WTC11 (cell line): ENCODE data around the gene BTBD10. TPM values are rescaled to one million over a fixed set of nuclear protein-coding genes. Genes with fewer than 3 reads are reported as not detected.

Experiments used
- ATAC-seq: fragments of 200-7000 bp; cut with Tn5 transposase; 2 replicates; pipeline ENCODE4 v1.10.0; 2021; ENCODE audit warnings: mild to moderate bottlenecking, moderate library complexity
- CTCF ChIA-PET: fragments of 300-600 bp; sonication (Branson Sonifier 250); formaldehyde crosslinking; loops from one replicate; lab custom pipeline; 2021; ENCODE audit warnings: antibody characterized with exemption; lab: Charles Lee
- POLR2A ChIA-PET: fragments of 350-600 bp; sonication (Branson Sonifier 250); formaldehyde crosslinking; loops from one replicate; lab custom pipeline; 2021; ENCODE audit warnings: antibody characterized with exemption; lab: Charles Lee
- DNase-seq: peaks from one replicate; pipeline ENCODE4 v3.0.0; 2021; ENCODE audit warnings: low spot score
- H3K27ac Mint-ChIP-seq: 2 replicates; pipeline ENCODE4 v1.8.0; 2021; ENCODE audit warnings: mixed read lengths
- H3K27me3 Mint-ChIP-seq: 2 replicates; pipeline ENCODE4 v1.8.0; 2021; ENCODE audit warnings: low read depth, mild to moderate bottlenecking, moderate library complexity, mixed read lengths
- H3K36me3 Mint-ChIP-seq: 2 replicates; pipeline ENCODE4 v1.8.0; 2021; ENCODE audit warnings: mixed read lengths
- H3K4me1 Mint-ChIP-seq: 2 replicates; pipeline ENCODE4 v1.8.0; 2022; ENCODE audit warnings: mixed read lengths
- H3K4me3 Mint-ChIP-seq: 2 replicates; pipeline ENCODE4 v1.8.0; 2021; ENCODE audit warnings: mild to moderate bottlenecking, moderate library complexity, mixed read lengths
- H3K9me3 Mint-ChIP-seq: 2 replicates; pipeline ENCODE4 v1.8.0; 2021; ENCODE audit warnings: mixed read lengths
- CBFB ChIP-seq: sonication (generic); formaldehyde crosslinking; IDR thresholded peaks from 2 replicates; pipeline ENCODE4 v1.8.1; 2022; ENCODE audit warnings: mild to moderate bottlenecking, low read depth, missing genetic modification reagents
- FOXP1 ChIP-seq: sonication (generic); formaldehyde crosslinking; IDR thresholded peaks from 2 replicates; pipeline ENCODE4 v1.8.0; 2022; ENCODE audit warnings: missing genetic modification reagents, mild to moderate bottlenecking, moderate library complexity, borderline replicate concordance
- JAZF1 ChIP-seq: fragments of 250-450 bp; sonication (Bioruptor Pico); IDR thresholded peaks from 2 replicates; pipeline ENCODE4 v1.9.0; 2021; ENCODE audit warnings: moderate library complexity, mild to moderate bottlenecking, inconsistent platforms
- NFYB ChIP-seq: sonication (generic); formaldehyde crosslinking; conservative IDR thresholded peaks from 2 replicates; pipeline ENCODE4 v1.8.0; 2022; ENCODE audit warnings: low read depth, missing genetic modification reagents
- NR1H2 ChIP-seq: sonication (generic); formaldehyde crosslinking; IDR thresholded peaks from 2 replicates; pipeline ENCODE4 v1.9.0; 2021; ENCODE audit warnings: mild to moderate bottlenecking, moderate library complexity, missing genetic modification reagents
- NR3C1 ChIP-seq: sonication (generic); formaldehyde crosslinking; conservative IDR thresholded peaks from 2 replicates; pipeline ENCODE4 v1.8.1; 2023; ENCODE audit warnings: low read depth, mild to moderate bottlenecking, missing genetic modification reagents
- OVOL2 ChIP-seq: fragments of 250-450 bp; sonication (Bioruptor Pico); IDR thresholded peaks from 2 replicates; pipeline ENCODE4 v1.9.0; 2021; ENCODE audit warnings: mild to moderate bottlenecking, borderline replicate concordance
- SMAD4 ChIP-seq: sonication (generic); formaldehyde crosslinking; IDR thresholded peaks from 2 replicates; pipeline ENCODE4 v1.8.0; 2022; ENCODE audit warnings: mild to moderate bottlenecking, missing genetic modification reagents
- TP53 ChIP-seq: sonication (generic); formaldehyde crosslinking; IDR thresholded peaks from 2 replicates; pipeline ENCODE4 v1.8.1; 2023; ENCODE audit warnings: mild to moderate bottlenecking, missing genetic modification reagents
- ZNF219 ChIP-seq: sonication (generic); formaldehyde crosslinking; IDR thresholded peaks from 2 replicates; pipeline ENCODE4 v1.8.0; 2023; ENCODE audit warnings: missing genetic modification reagents, mild to moderate bottlenecking, borderline replicate concordance
- ZNF232 ChIP-seq: sonication (generic); formaldehyde crosslinking; IDR thresholded peaks from 2 replicates; pipeline ENCODE4 v1.8.0; 2022; ENCODE audit warnings: mild to moderate bottlenecking, missing genetic modification reagents
- ZNF263 ChIP-seq: sonication (generic); formaldehyde crosslinking; IDR thresholded peaks from 2 replicates; pipeline ENCODE4 v1.8.1; 2022; ENCODE audit warnings: low read depth, mild to moderate bottlenecking, moderate library complexity, missing genetic modification reagents
- ZNF396 ChIP-seq: fragments of 250-450 bp; sonication (Bioruptor Pico); IDR thresholded peaks from 2 replicates; pipeline ENCODE4 v1.8.0; 2021; ENCODE audit warnings: mild to moderate bottlenecking, moderate library complexity, borderline replicate concordance
- total RNA-seq: library from RNA; stranded (reverse); gene quantifications from 3 replicates; pipeline ENCODE4 v1.2.3, GENCODE V29; 2021
- TF ChIP-seq, protein P1 (sequence below): sonication (generic); formaldehyde crosslinking; IDR thresholded peaks from 2 replicates; pipeline ENCODE4 v1.8.1; 2023; ENCODE audit warnings: mild to moderate bottlenecking, missing genetic modification reagents, borderline replicate concordance
- TF ChIP-seq, protein P2 (sequence below): sonication (generic); formaldehyde crosslinking; conservative IDR thresholded peaks from 2 replicates; pipeline ENCODE4 v1.8.1; 2022; ENCODE audit warnings: mild to moderate bottlenecking, missing genetic modification reagents
- TF ChIP-seq, protein P3 (sequence below): sonication (generic); formaldehyde crosslinking; IDR thresholded peaks from 2 replicates; pipeline ENCODE4 v1.8.0; 2022; ENCODE audit warnings: mild to moderate bottlenecking, missing genetic modification reagents
- TF ChIP-seq, protein P4 (sequence below): sonication (generic); formaldehyde crosslinking; IDR thresholded peaks from 2 replicates; pipeline ENCODE4 v1.8.0; 2022; ENCODE audit warnings: mild to moderate bottlenecking, missing genetic modification reagents

The BTBD10 gene
- total RNA-seq, 1 experiment from 2014 or later, result 19.4 TPM

DNA sequence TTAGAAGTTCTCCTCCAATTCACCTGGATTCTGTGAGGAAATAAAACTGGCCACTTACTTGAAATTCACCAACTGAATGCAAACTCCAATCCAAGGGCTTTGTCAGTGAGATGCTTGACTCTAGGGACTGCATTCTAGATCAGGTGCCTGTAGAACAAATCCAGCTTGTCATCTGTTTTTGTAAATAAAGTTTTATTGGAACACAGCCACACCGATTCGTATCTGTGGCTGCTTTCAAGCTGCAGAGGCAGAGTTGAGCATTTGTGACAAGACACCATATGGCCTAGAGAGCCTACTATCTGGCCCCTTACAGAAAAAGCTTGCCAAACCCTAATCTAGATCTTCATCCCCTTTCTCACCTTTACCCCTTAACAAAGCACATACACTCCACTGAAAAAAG, 82.3 kb downstream of the BTBD10 start:
- ATAC-seq, result no peak
- no peak for DNase-seq
- Mint-ChIP-seq H3K36me3 (no peaks in the 10 kb centered on the region), H3K4me3 (no peak overlapping the region)
- TF ChIP-seq OVOL2, result no peak
- no peak for TF ChIP-seq ZNF219 (CRISPR knock-in tag)
- no peak for TF ChIP-seq CBFB (CRISPR knock-in tag)
- TF ChIP-seq ZNF396 (CRISPR knock-in tag), result no peak
- no peak for TF ChIP-seq ZNF263 (CRISPR knock-in tag)
- no peak for TF ChIP-seq NR3C1 (CRISPR knock-in tag)
- TF ChIP-seq, all 79 proteins: peak for 0
- Mint-ChIP-seq H3K4me1 (peaks cover 6% of the 10 kb centered on the region), H3K9me3 (no peaks in the 10 kb centered on the region), H3K27ac (no peak overlapping the region), H3K27me3 (no peaks in the 10 kb centered on the region)
- ChIA-PET POLR2A (no interaction called here), CTCF (interaction anchor here (2.6 kb wide), 1 partner anchor 26 kb away, joined by 10 read pairs; no protein-coding TSS in a partner anchor)

DNA sequence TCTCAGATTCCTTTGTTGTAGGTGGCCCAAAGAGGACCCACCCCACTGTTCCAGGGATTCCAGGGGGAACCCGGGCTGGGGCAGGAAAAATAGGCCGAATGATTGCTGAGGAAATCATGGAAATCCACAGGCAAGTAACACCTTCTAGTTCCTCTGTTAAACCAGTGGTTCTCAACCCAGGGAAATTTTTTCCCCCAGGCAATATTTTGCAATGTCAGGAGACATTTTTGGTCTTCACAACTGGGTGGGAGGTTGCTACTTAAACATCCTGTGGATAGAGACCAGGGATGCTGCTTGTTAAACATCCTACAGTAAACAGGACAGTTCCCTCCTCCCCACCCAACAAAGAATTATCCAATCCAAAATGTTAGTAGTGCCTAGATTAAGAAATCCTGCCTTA, 84.7 kb downstream of the BTBD10 start:
- Mint-ChIP-seq H3K9me3 (no peaks in the 10 kb centered on the region), H3K4me1 (peaks cover 6% of the 10 kb centered on the region), H3K27me3 (no peaks in the 10 kb centered on the region), H3K36me3 (no peaks in the 10 kb centered on the region), H3K4me3 (no peak overlapping the region), H3K27ac (no peak overlapping the region)
- CTCF ChIA-PET, result interaction anchor here (0.5 to 2.6 kb wide), 4 partner anchors 24 to 168 kb away, joined by 3 to 10 read pairs (median 5); no protein-coding TSS in a partner anchor
- POLR2A ChIA-PET, result no interaction called here
- no peak for ATAC-seq
- TF ChIP-seq NFYB (CRISPR knock-in tag) (no peak), NR3C1 (CRISPR knock-in tag) (no peak), JAZF1 (CRISPR knock-in tag) (no peak), SMAD4 (no peak), FOXP1 (CRISPR knock-in tag) (no peak), TP53 (CRISPR knock-in tag) (no peak), ZNF232 (no peak)
- TF ChIP-seq, protein P1, sequence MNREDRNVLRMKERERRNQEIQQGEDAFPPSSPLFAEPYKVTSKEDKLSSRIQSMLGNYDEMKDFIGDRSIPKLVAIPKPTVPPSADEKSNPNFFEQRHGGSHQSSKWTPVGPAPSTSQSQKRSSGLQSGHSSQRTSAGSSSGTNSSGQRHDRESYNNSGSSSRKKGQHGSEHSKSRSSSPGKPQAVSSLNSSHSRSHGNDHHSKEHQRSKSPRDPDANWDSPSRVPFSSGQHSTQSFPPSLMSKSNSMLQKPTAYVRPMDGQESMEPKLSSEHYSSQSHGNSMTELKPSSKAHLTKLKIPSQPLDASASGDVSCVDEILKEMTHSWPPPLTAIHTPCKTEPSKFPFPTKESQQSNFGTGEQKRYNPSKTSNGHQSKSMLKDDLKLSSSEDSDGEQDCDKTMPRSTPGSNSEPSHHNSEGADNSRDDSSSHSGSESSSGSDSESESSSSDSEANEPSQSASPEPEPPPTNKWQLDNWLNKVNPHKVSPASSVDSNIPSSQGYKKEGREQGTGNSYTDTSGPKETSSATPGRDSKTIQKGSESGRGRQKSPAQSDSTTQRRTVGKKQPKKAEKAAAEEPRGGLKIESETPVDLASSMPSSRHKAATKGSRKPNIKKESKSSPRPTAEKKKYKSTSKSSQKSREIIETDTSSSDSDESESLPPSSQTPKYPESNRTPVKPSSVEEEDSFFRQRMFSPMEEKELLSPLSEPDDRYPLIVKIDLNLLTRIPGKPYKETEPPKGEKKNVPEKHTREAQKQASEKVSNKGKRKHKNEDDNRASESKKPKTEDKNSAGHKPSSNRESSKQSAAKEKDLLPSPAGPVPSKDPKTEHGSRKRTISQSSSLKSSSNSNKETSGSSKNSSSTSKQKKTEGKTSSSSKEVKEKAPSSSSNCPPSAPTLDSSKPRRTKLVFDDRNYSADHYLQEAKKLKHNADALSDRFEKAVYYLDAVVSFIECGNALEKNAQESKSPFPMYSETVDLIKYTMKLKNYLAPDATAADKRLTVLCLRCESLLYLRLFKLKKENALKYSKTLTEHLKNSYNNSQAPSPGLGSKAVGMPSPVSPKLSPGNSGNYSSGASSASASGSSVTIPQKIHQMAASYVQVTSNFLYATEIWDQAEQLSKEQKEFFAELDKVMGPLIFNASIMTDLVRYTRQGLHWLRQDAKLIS (CRISPR knock-in tag), result no peak
- TF ChIP-seq, protein P2, sequence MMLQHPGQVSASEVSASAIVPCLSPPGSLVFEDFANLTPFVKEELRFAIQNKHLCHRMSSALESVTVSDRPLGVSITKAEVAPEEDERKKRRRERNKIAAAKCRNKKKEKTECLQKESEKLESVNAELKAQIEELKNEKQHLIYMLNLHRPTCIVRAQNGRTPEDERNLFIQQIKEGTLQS (CRISPR knock-in tag), result no peak
- no peak for DNase-seq

DNA sequence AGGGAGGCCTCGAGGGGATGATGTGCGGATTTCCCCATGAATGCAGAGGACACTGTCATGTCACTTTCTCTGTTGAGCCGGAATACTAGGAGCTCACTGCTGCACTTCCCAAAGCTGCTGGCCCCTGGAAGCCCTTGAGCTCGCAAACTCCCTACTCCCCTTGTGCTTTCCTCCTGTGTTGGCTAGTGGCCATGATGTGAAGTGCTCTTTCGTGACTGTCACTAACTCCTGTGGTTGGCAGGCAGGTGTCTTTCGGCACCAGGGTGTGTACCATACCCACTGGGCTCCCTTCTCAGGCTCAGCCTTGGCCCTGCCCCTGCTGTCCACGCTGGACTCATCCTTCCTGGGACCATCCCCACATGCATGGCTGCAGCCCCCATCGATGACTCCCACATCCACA, 86.2 kb downstream of the BTBD10 start:
- ChIA-PET POLR2A (no interaction called here), CTCF (interaction anchor here (1.5 kb wide), 1 partner anchor 138 kb away, joined by 4 read pairs; no protein-coding TSS in a partner anchor)
- TF ChIP-seq NR1H2 (CRISPR knock-in tag), result no peak
- TF ChIP-seq, protein P3, sequence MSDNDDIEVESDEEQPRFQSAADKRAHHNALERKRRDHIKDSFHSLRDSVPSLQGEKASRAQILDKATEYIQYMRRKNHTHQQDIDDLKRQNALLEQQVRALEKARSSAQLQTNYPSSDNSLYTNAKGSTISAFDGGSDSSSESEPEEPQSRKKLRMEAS, result no peak
- TF ChIP-seq, protein P2 (CRISPR knock-in tag), result no peak
- TF ChIP-seq, protein P4, sequence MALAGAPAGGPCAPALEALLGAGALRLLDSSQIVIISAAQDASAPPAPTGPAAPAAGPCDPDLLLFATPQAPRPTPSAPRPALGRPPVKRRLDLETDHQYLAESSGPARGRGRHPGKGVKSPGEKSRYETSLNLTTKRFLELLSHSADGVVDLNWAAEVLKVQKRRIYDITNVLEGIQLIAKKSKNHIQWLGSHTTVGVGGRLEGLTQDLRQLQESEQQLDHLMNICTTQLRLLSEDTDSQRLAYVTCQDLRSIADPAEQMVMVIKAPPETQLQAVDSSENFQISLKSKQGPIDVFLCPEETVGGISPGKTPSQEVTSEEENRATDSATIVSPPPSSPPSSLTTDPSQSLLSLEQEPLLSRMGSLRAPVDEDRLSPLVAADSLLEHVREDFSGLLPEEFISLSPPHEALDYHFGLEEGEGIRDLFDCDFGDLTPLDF (CRISPR knock-in tag), result no peak
- no peaks in the 10 kb centered on the region for H3K27me3 Mint-ChIP-seq
- no peak overlapping the region for H3K4me3 Mint-ChIP-seq
- no peak overlapping the region for H3K27ac Mint-ChIP-seq
- ATAC-seq, result no peak
- H3K9me3 Mint-ChIP-seq, result no peaks in the 10 kb centered on the region
- DNase-seq, result no peak
- no peaks in the 10 kb centered on the region for H3K36me3 Mint-ChIP-seq
- peaks cover 6% of the 10 kb centered on the region for H3K4me1 Mint-ChIP-seq
